ENCODE data around the gene SKAP1. TPM values are rescaled to one million over a fixed set of nuclear protein-coding genes. Genes with fewer than 3 reads are reported as not detected.

SKAP1 gene
- total RNA-seq, 1 experiment from 2014 or later, result not detected

- BruUV-seq (replicated peaks), result no TSS peak
- Mint-ChIP-seq H3K4me3 (ENCODE audit: unreplicated experiment) (no peak overlapping the region), H3K4me1 (ENCODE audit: insufficient read depth, unreplicated experiment) (peaks cover 15% of the 10 kb centered on the region), H3K36me3 (ENCODE audit: insufficient read depth, unreplicated experiment) (peaks cover 66% of the 10 kb centered on the region), H3K27ac (ENCODE audit: low read depth, unreplicated experiment) (no peak overlapping the region), H3K9me3 (ENCODE audit: unreplicated experiment) (no peaks in the 10 kb centered on the region), H3K27me3 (ENCODE audit: insufficient read depth, unreplicated experiment) (no peaks in the 10 kb centered on the region)
- no peak for TF ChIP-seq CTCF (IDR thresholded peaks at IDR 0.05; ENCODE audit: unreplicated experiment)
- intact Hi-C loops (cut with micrococcal nuclease), result no loop called here
- POLR2A ChIA-PET, result interaction anchor here (0.6 kb wide), 1 partner anchor 65 kb away, joined by 5 read pairs; the partner anchor contains the start of gene NFE2L1
- no peak for DNase-seq (ENCODE audit: unreplicated experiment)
- CTCF ChIA-PET, result interaction anchor here (0.9 to 1.7 kb wide), 3 partner anchors 10 to 142 kb away, joined by 3 to 5 read pairs (median 3); partner anchors contain the start of gene CDK5RAP3
Measured at GRCh38 chr17:48113201-48113676, 316.8 kb downstream of the SKAP1 start.

GRCh38 chr17:48111937-48112241 is 318.1 kb downstream of the SKAP1 start:
- no peak overlapping the region for H3K27ac Mint-ChIP-seq (ENCODE audit: low read depth, unreplicated experiment)
- peaks cover 15% of the 10 kb centered on the region for H3K4me1 Mint-ChIP-seq (ENCODE audit: insufficient read depth, unreplicated experiment)
- H3K4me3 Mint-ChIP-seq (ENCODE audit: unreplicated experiment), result no peak overlapping the region
- no TSS peak for BruUV-seq (replicated peaks)
- TF ChIP-seq CTCF (IDR thresholded peaks at IDR 0.05; ENCODE audit: unreplicated experiment), result no peak
- H3K27me3 Mint-ChIP-seq (ENCODE audit: insufficient read depth, unreplicated experiment), result no peaks in the 10 kb centered on the region
- peaks cover 52% of the 10 kb centered on the region for H3K36me3 Mint-ChIP-seq (ENCODE audit: insufficient read depth, unreplicated experiment)
- intact Hi-C loops (cut with micrococcal nuclease), result no loop called here
- CTCF ChIA-PET, result interaction anchor here (0.6 to 1.7 kb wide), 3 partner anchors 12 to 81 kb away, joined by 3 to 8 read pairs (median 4); no protein-coding TSS in a partner anchor
- DNase-seq (ENCODE audit: unreplicated experiment), result no peak
- H3K9me3 Mint-ChIP-seq (ENCODE audit: unreplicated experiment), result no peaks in the 10 kb centered on the region
- POLR2A ChIA-PET, result interaction anchor here (1.3 kb wide), 1 partner anchor 12 kb away, joined by 3 read pairs; no protein-coding TSS in a partner anchor

GRCh38 chr17:48110761-48111160 is 319.3 kb downstream of the SKAP1 start:
- Mint-ChIP-seq H3K36me3 (ENCODE audit: insufficient read depth, unreplicated experiment) (peaks cover 41% of the 10 kb centered on the region), H3K27ac (ENCODE audit: low read depth, unreplicated experiment) (peak overlapping the region; percentile 6), H3K9me3 (ENCODE audit: unreplicated experiment) (no peaks in the 10 kb centered on the region), H3K4me1 (ENCODE audit: insufficient read depth, unreplicated experiment) (peaks cover 21% of the 10 kb centered on the region), H3K4me3 (ENCODE audit: unreplicated experiment) (no peak overlapping the region), H3K27me3 (ENCODE audit: insufficient read depth, unreplicated experiment) (no peaks in the 10 kb centered on the region)
- ChIA-PET CTCF (interaction anchor here (1.7 kb wide), 1 partner anchor 31 kb away, joined by 8 read pairs; no protein-coding TSS in a partner anchor), POLR2A (no interaction called here)
- TF ChIP-seq CTCF (IDR thresholded peaks at IDR 0.05; ENCODE audit: unreplicated experiment), result no peak
- intact Hi-C loops (cut with micrococcal nuclease), result no loop called here
- no peak for DNase-seq (ENCODE audit: unreplicated experiment)
- BruUV-seq (replicated peaks), result no TSS peak

- BruUV-seq (replicated peaks), result TSS peak; percentile 82
Measured at GRCh38 chr17:48107137-48108055, 322.6 kb downstream of the SKAP1 start, which contains the start of gene SNX11. SNX11 (plus strand) TSS chr17:48107766; CDS start chr17:48112044, 4,278 bp downstream.

More at GRCh38 chr17:48107137-48108055, 322.6 kb downstream of the SKAP1 start, which contains the start of gene SNX11:
- CTCF ChIA-PET, result interaction anchor here (0.6 to 5.7 kb wide), 9 partner anchors 16 to 81 kb away, joined by 3 to 34 read pairs (median 4); no protein-coding TSS in a partner anchor
- POLR2A ChIA-PET, result interaction anchor here (0.6 to 4.2 kb wide), 34 partner anchors 8 to 917 kb away, joined by 3 to 59 read pairs (median 5); partner anchors contain the start of genes LRRC46, MRPL10, NFE2L1 and PNPO
- Mint-ChIP-seq H3K4me1 (ENCODE audit: insufficient read depth, unreplicated experiment) (peaks cover 21% of the 10 kb centered on the region), H3K36me3 (ENCODE audit: insufficient read depth, unreplicated experiment) (peaks cover 8% of the 10 kb centered on the region), H3K27ac (ENCODE audit: low read depth, unreplicated experiment) (peak within 1 kb of the TSS; percentile 87), H3K27me3 (ENCODE audit: insufficient read depth, unreplicated experiment) (no peaks in the 10 kb centered on the region), H3K9me3 (ENCODE audit: unreplicated experiment) (no peaks in the 10 kb centered on the region), H3K4me3 (ENCODE audit: unreplicated experiment) (peak within 1 kb of the TSS; percentile 98)
- DNase-seq (ENCODE audit: unreplicated experiment), result peak; percentile 85
- intact Hi-C loops (cut with micrococcal nuclease), result no loop called here
- TF ChIP-seq CTCF (IDR thresholded peaks at IDR 0.05; ENCODE audit: unreplicated experiment), result no peak

Data from MCF 10A (cell line).